HepG2 (cell line): Measurements from ENCODE around the gene CEP250. TPM values are rescaled to one million over a fixed set of nuclear protein-coding genes. Genes with fewer than 3 reads are reported as not detected.

ENCODE experiments used
- FOXA3 ChIP-seq: IDR thresholded peaks from 2 replicates; pipeline ENCODE4 v1.6.1; 2016; ENCODE audit warnings: missing genetic modification reagents, missing compliant biosample characterization
- HMG20A ChIP-seq: IDR thresholded peaks from 2 replicates; pipeline ENCODE4 v1.6.1; 2016; ENCODE audit warnings: borderline replicate concordance
- JUNB ChIP-seq: sonication (generic); formaldehyde crosslinking; IDR thresholded peaks from 2 replicates; pipeline ENCODE4 v1.8.0; 2022; ENCODE audit warnings: missing genetic modification reagents, mild to moderate bottlenecking, borderline replicate concordance
- MIER2 ChIP-seq: IDR thresholded peaks from 2 replicates; pipeline ENCODE4 v1.6.1; 2016; ENCODE audit warnings: missing biosample characterization, missing genetic modification reagents
- NCOA2 ChIP-seq: sonication (generic); formaldehyde crosslinking; IDR thresholded peaks from 2 replicates; pipeline ENCODE4 v1.8.0; 2022; ENCODE audit warnings: inconsistent platforms
- NCOR1 ChIP-seq: fragments of 200-600 bp; sonication (generic); IDR thresholded peaks from 2 replicates; pipeline ENCODE4 v1.7.0; 2017; ENCODE audit warnings: antibody characterized with exemption, low read length, borderline replicate concordance
- SAP130 ChIP-seq: IDR thresholded peaks from 2 replicates; pipeline ENCODE4 v1.6.1; 2016; ENCODE audit warnings: low read depth
- ZBTB20 ChIP-seq: sonication (generic); formaldehyde crosslinking; IDR thresholded peaks from 2 replicates; pipeline ENCODE4 v1.8.1; 2023; ENCODE audit warnings: missing genetic modification reagents, low read depth, mild to moderate bottlenecking, borderline replicate concordance
- ZMYM3 ChIP-seq: sonication (generic); formaldehyde crosslinking; IDR thresholded peaks from 2 replicates; pipeline ENCODE4 v1.5.1; 2020; ENCODE audit warnings: mild to moderate bottlenecking, missing genetic modification reagents
- ZNF292 ChIP-seq: sonication (generic); formaldehyde crosslinking; IDR thresholded peaks from 2 replicates; pipeline ENCODE4 v1.8.1; 2022; ENCODE audit warnings: mild to moderate bottlenecking, low read depth, missing genetic modification reagents, borderline replicate concordance
- ZNF609 ChIP-seq: sonication (generic); formaldehyde crosslinking; IDR thresholded peaks from 2 replicates; pipeline ENCODE4 v1.4.0; 2020; ENCODE audit warnings: mild to moderate bottlenecking, missing genetic modification reagents, borderline replicate concordance
- ZSCAN31 ChIP-seq: sonication (generic); formaldehyde crosslinking; IDR thresholded peaks from 2 replicates; pipeline ENCODE4 v1.5.0; 2020; ENCODE audit warnings: low read depth, mild to moderate bottlenecking, missing genetic modification reagents
- polyA plus RNA-seq, 8 experiments: library from polyadenylated mRNA; depleted of rRNA in 3 of 8; stranded (reverse) in 7 of 8; unstranded in 1 of 8; fragments of >200 nt; fragmentation: Illumina TruSeq in 4 of 8; extraction: Trizol in 4 of 8; gene quantifications; 2 replicates each; pipeline versions ENCODE4 v1.2.1 to v1.2.3, GENCODE V29; 2011 to 2016; ENCODE audit warnings: low read depth in 4 of 8, missing spikeins in 1 of 8, mixed read lengths in 1 of 8; ENCODE audit not compliant: insufficient read depth in 1 of 8
- total RNA-seq, 5 experiments: library from RNA; depleted of rRNA; stranded (reverse); fragments of >200 nt; fragmentation: Illumina TruSeq; extraction: Trizol; gene quantifications; 2 replicates each; pipeline ENCODE4 v1.2.3, GENCODE V29; 2016; ENCODE audit warnings: low read depth in 1 of 5
- TF ChIP-seq, protein P1 (sequence below): sonication (generic); formaldehyde crosslinking; IDR thresholded peaks from 2 replicates; pipeline ENCODE4 v1.4.0; 2020; ENCODE audit warnings: missing genetic modification reagents, mild to moderate bottlenecking, borderline replicate concordance
- TF ChIP-seq, protein P2 (sequence below): sonication (generic); formaldehyde crosslinking; IDR thresholded peaks from 2 replicates; pipeline ENCODE4 v1.8.1; 2023; ENCODE audit warnings: mild to moderate bottlenecking, missing genetic modification reagents, borderline replicate concordance
- TF ChIP-seq, protein P3 (sequence below): sonication (generic); formaldehyde crosslinking; IDR thresholded peaks from 2 replicates; pipeline ENCODE4 v1.5.1; 2020; ENCODE audit warnings: mild to moderate bottlenecking, missing genetic modification reagents, borderline replicate concordance

The CEP250 gene
- total and polyA plus RNA-seq, 2 of the 13 experiments (the other 11 are each of a cell fraction or from before 2014, with no cell fraction given), result 28.8 to 55.3 TPM

DNA sequence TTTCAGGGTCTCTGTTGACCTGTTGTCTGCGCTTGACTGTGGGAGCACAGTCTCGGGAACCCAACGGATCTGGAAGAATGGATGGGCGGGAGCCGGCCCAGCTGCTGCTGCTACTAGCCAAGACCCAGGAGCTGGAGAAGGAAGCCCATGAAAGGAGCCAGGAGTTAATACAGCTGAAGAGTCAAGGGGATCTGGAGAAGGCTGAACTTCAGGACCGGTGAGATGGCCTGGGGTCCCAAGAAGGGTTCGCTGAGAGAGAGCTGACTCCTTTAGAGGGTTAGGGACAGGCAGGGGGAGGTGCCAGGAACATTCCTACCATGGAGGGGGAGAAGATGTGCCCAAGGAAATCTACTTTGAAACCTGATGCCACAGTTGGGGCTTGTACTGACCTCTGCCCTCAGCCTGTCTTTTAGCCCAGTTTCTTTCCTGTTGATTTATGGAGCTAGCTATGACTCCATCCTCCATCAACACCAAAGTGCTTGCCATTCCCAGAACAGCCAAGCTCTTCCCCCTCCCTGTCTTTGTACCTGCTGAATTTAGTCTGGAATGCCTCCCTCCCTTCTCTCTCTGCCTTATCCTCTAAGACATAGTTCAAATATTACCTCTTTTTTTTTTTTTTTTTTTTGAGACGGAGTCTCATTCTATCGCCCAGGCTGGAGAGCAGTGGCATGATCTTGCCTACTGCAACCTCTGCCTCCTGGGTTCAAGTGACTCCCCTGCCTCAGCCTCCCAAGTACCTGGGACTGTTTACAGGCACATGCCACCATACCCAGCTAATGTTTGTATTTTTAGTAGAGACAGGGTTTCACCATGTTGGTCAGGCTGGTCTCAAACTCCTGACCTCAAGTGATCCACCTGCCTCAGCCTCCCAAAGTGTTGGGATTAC is 12.2 kb downstream of the CEP250 start (continued):
- TF ChIP-seq, protein P1, sequence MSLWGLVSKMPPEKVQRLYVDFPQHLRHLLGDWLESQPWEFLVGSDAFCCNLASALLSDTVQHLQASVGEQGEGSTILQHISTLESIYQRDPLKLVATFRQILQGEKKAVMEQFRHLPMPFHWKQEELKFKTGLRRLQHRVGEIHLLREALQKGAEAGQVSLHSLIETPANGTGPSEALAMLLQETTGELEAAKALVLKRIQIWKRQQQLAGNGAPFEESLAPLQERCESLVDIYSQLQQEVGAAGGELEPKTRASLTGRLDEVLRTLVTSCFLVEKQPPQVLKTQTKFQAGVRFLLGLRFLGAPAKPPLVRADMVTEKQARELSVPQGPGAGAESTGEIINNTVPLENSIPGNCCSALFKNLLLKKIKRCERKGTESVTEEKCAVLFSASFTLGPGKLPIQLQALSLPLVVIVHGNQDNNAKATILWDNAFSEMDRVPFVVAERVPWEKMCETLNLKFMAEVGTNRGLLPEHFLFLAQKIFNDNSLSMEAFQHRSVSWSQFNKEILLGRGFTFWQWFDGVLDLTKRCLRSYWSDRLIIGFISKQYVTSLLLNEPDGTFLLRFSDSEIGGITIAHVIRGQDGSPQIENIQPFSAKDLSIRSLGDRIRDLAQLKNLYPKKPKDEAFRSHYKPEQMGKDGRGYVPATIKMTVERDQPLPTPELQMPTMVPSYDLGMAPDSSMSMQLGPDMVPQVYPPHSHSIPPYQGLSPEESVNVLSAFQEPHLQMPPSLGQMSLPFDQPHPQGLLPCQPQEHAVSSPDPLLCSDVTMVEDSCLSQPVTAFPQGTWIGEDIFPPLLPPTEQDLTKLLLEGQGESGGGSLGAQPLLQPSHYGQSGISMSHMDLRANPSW (CRISPR knock-in tag), result 0 out of 2 replicates have a peak, but pooled peaks have one; percentile 19
- TF ChIP-seq NCOR1 (0 out of 2 replicates have a peak, but pooled peaks have one; percentile 25), ZSCAN31 (CRISPR knock-in tag) (peak; percentile 17; the same call in 1 of the 2 replicates), JUNB (no peak), HMG20A (CRISPR knock-in tag) (peak; percentile 73; the same call in 1 of the 2 replicates), ZNF292 (CRISPR knock-in tag) (peak; percentile 74; the same call in 1 of the 2 replicates), ZBTB20 (CRISPR knock-in tag) (peak; percentile 79; the same call in 1 of the 2 replicates), MIER2 (CRISPR knock-in tag) (0 out of 2 replicates have a peak, but pooled peaks have one; percentile 23), ZNF609 (peak; percentile 69), ZMYM3 (CRISPR knock-in tag) (peak; percentile 81), NCOA2 (CRISPR knock-in tag) (peak; percentile 78), FOXA3 (CRISPR knock-in tag) (peak; percentile 92), SAP130 (CRISPR knock-in tag) (peak; percentile 87)
- TF ChIP-seq, protein P2, sequence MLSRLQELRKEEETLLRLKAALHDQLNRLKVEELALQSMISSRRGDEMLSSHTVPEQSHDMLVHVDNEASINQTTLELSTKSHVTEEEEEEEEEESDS, result peak; percentile 11; the same call in 1 of the 2 replicates
- TF ChIP-seq, protein P3, sequence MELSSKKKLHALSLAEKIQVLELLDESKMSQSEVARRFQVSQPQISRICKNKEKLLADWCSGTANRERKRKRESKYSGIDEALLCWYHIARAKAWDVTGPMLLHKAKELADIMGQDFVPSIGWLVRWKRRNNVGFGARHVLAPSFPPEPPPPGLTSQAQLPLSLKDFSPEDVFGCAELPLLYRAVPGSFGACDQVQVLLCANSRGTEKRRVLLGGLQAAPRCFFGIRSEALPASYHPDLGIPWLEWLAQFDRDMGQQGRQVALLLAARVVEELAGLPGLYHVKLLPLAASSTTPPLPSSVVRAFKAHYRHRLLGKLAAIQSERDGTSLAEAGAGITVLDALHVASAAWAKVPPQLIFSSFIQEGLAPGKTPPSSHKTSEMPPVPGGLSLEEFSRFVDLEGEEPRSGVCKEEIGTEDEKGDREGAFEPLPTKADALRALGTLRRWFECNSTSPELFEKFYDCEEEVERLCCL (CRISPR knock-in tag), result no peak
